Thyroid gland (tissue), 4 donors: ENCODE results near the gene IGSF23. TPM values are rescaled to one million over a fixed set of nuclear protein-coding genes. Genes with fewer than 3 reads are reported as not detected.
A peak's percentile ranks its signal among the peaks of the same experiment; 100 is the strongest.
"Not testable (repeated sequence)": the region's sequence is repeated elsewhere in the genome, so short reads cannot be mapped to it uniquely, and the experiment has no call there.

Experiments
- DNase-seq, 2 donors: peaks; one replicate each; pipeline ENCODE4 v3.0.0-alpha.2; 2019
- H3K27ac ChIP-seq, 3 donors: fragments of 200-600 bp; sonication (generic); 1 replicate in 2 of 3; 2 replicates in 1 of 3; pipeline ENCODE4 v1.5.1; 2016 to 2019; ENCODE audit warnings: mild to moderate bottlenecking in 1 of 3, moderate library complexity in 1 of 3
- H3K27me3 ChIP-seq: fragments of 200-600 bp; sonication (generic); one replicate; pipeline ENCODE4 v1.5.1; 2019
- H3K36me3 ChIP-seq, 2 donors: fragments of 200-600 bp; sonication (generic); one replicate each; pipeline ENCODE4 v1.5.1; 2016 to 2019
- H3K4me1 ChIP-seq, 2 donors: fragments of 200-600 bp; sonication (generic); one replicate each; pipeline ENCODE4 v1.5.1; 2017 to 2019
- H3K4me3 ChIP-seq, 3 donors: fragments of 200-600 bp; sonication (generic); replicated peaks in 1 of 3; 1 replicate in 2 of 3; 2 replicates in 1 of 3; pipeline ENCODE4 v1.5.1; 2016; ENCODE audit warnings: mild to moderate bottlenecking in 1 of 3
- H3K9me3 ChIP-seq: fragments of 200-600 bp; sonication (generic); one replicate; pipeline ENCODE4 v1.5.1; 2017
- POLR2A ChIP-seq, 2 donors: fragments of 450-650 bp; IDR thresholded peaks; one replicate each; pipeline ENCODE4 v1.6.1; 2017; ENCODE audit warnings: antibody characterized with exemption in 2 of 2, mild to moderate bottlenecking in 2 of 2, moderate library complexity in 1 of 2
- WGBS, 2 donors: methylation state at CpG; one replicate each; pipeline ENCODE4 v1.1.5; 2017; 5-methylcytosine and 5-hydroxymethylcytosine counted together
- intact Hi-C: fragments of 100-400 bp; cut with DNase I; formaldehyde crosslinking; loops from one replicate; pipeline ENCODE4 v1.15.1; 2023
- total RNA-seq, 4 donors: library from RNA; depleted of rRNA; stranded (reverse); fragments of >200 nt; gene quantifications; one replicate each; pipeline ENCODE4 v1.2.3, GENCODE V29; 2016
- TF ChIP-seq, protein P1 (sequence below), 6 experiments: fragments of 200-600 bp in 3 of 6; fragments of 450-650 bp in 3 of 6; sonication (generic) in 3 of 6; IDR thresholded peaks; one replicate each; pipeline ENCODE4 v1.5.1; 2016 to 2019; ENCODE audit warnings: antibody characterized with exemption in 6 of 6, mild to moderate bottlenecking in 2 of 6, inconsistent platforms in 1 of 6, moderate library complexity in 1 of 6

The IGSF23 gene
- total RNA-seq, 4 donors from 2014 or later = not detected

DNA sequence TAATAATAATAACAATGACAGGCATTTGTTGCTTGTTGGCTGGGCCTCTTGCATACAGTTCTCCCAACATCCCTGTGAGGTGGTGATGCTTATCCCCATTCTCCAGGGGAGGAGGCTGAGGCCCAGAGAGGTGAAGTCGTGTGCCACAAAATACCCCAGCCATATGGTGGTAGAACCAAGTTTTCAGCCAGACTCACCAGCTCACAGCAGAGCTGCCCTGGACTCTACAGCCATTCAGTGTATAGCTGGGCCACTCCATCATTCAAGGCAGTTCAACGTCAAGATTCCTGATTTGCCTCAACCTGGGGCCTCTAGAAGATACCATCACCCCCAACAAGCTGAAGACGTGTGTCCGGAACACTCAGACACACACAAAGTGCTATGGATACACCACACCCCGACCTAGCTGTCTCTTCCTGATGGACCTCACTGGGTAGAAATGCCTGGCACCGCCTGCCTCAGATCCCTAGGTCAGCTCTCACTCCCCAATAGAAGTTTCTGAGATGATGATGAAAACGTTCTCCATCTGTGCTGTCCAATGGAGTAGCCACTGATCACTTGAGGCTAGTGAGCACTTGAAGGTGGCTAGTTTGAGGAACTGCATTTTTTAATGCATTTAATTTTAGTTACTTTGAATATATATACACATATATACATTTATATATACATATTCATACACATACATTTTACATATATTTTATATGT, 53.6 kb downstream of the IGSF23 start:
- Histone ChIP-seq H3K27ac (no peak overlapping the region), H3K9me3 (no peaks in the 10 kb centered on the region), H3K36me3 (peaks cover 3 to 7% of the 10 kb centered on the region in 2 donors), H3K4me1 (peaks cover 0 to 11% of the 10 kb centered on the region in 2 donors), H3K27me3 (no peaks in the 10 kb centered on the region), H3K4me3 (no peak overlapping the region)
- no peak for DNase-seq
- intact Hi-C loops = no loop called here
- TF ChIP-seq, protein P1, sequence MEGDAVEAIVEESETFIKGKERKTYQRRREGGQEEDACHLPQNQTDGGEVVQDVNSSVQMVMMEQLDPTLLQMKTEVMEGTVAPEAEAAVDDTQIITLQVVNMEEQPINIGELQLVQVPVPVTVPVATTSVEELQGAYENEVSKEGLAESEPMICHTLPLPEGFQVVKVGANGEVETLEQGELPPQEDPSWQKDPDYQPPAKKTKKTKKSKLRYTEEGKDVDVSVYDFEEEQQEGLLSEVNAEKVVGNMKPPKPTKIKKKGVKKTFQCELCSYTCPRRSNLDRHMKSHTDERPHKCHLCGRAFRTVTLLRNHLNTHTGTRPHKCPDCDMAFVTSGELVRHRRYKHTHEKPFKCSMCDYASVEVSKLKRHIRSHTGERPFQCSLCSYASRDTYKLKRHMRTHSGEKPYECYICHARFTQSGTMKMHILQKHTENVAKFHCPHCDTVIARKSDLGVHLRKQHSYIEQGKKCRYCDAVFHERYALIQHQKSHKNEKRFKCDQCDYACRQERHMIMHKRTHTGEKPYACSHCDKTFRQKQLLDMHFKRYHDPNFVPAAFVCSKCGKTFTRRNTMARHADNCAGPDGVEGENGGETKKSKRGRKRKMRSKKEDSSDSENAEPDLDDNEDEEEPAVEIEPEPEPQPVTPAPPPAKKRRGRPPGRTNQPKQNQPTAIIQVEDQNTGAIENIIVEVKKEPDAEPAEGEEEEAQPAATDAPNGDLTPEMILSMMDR (IDR thresholded peaks at IDR 0.05) = no peak
- no peak for TF ChIP-seq POLR2A (IDR thresholded peaks at IDR 0.05)
- WGBS, 2 donors = 72 to 87% methylated on average over 7 of the region's 7 CpGs

- TF ChIP-seq, protein P1 (IDR thresholded peaks at IDR 0.05) = no peak
- TF ChIP-seq POLR2A (IDR thresholded peaks at IDR 0.05) = no peak
- H3K36me3 ChIP-seq = no peaks in the 10 kb centered on the region
- peaks cover 0 to 11% of the 10 kb centered on the region in 2 donors for H3K4me1 ChIP-seq
- 89 to 96% methylated on average over 2 of the region's 2 CpGs for WGBS, 2 donors
- no peaks in the 10 kb centered on the region for H3K27me3 ChIP-seq
- no peak for DNase-seq
- H3K4me3 ChIP-seq = no peak overlapping the region
- H3K27ac ChIP-seq = no peak overlapping the region
- intact Hi-C loops = no loop called here
- H3K9me3 ChIP-seq = no peaks in the 10 kb centered on the region
Observed at GRCh38 chr19:44668985-44669764, 55.8 kb downstream of the IGSF23 start.

GRCh38 chr19:44670027-44670426, 56.7 kb downstream of the IGSF23 start:
- intact Hi-C loops, H3K36me3 ChIP-seq, H3K27ac ChIP-seq, H3K9me3 ChIP-seq, H3K27me3 ChIP-seq, H3K4me3 ChIP-seq, DNase-seq: not testable (repeated sequence)
- WGBS, 2 donors = 95 to 97% methylated on average over 2 of the region's 2 CpGs
- H3K4me1 ChIP-seq = peaks cover 0 to 11% of the 10 kb centered on the region in 2 donors

GRCh38 chr19:44671400-44671799, 58.0 kb downstream of the IGSF23 start, which contains the start of gene CEACAM19:
Gene CEACAM19, plus strand, starts transcription at chr19:44671482. Its CDS starts 450 bp downstream, at chr19:44671932.
- WGBS, 2 donors = 36 to 65% methylated on average over 2 of the region's 2 CpGs
- Histone ChIP-seq H3K36me3 (no peaks in the 10 kb centered on the region), H3K4me1 (peaks cover 0 to 21% of the 10 kb centered on the region in 2 donors), H3K4me3 (no peak within 1 kb of the TSS), H3K27ac (peak within 1 kb of the TSS in 1 of 3 donors; percentile 49), H3K27me3 (no peaks in the 10 kb centered on the region), H3K9me3 (no peaks in the 10 kb centered on the region)
- TF ChIP-seq, protein P1 (IDR thresholded peaks at IDR 0.05) = no peak
- peak in 1 of 2 donors; percentile 9 for TF ChIP-seq POLR2A (IDR thresholded peaks at IDR 0.05)
- intact Hi-C loops = no loop called here
- peak in 1 of 2 donors; percentile 35 for DNase-seq

GRCh38 chr19:44672226-44672625, 58.9 kb downstream of the IGSF23 start:
- DNase-seq = no peak
- 100% methylated on average over 1 of the region's 1 CpG for WGBS, 2 donors
- Histone ChIP-seq H3K36me3 (no peaks in the 10 kb centered on the region), H3K4me3 (no peak overlapping the region), H3K27me3 (no peaks in the 10 kb centered on the region), H3K27ac (no peak overlapping the region), H3K9me3 (no peaks in the 10 kb centered on the region), H3K4me1 (peaks cover 2 to 28% of the 10 kb centered on the region in 2 donors)
- intact Hi-C loops = no loop called here
- TF ChIP-seq POLR2A (IDR thresholded peaks at IDR 0.05) = no peak
- TF ChIP-seq, protein P1 (IDR thresholded peaks at IDR 0.05) = no peak
